ENCODE data around the gene TPD52L2. TPM values are rescaled to one million over a fixed set of nuclear protein-coding genes. Genes with fewer than 3 reads are reported as not detected.

Gene TPD52L2
- total and polyA plus RNA-seq, 5 donors from 2014 or later, result 33.7 to 72.1 (median 69.8) TPM

GRCh38 chr20:63860325-63861051, 4.6 kb upstream of the TPD52L2 start:
- ATAC-seq (ENCODE audit: low read depth in 2 of 2) (no peak), DNase-seq (no peak)
- Mint-ChIP-seq H3K9me3 (no peaks in the 10 kb centered on the region), H3K4me3 (peak overlapping the region in 3 of 4 donors; percentile 35 to 61 (median 43)), H3K27ac (peak overlapping the region in 1 of 3 donors; percentile 48), H3K27me3 (peaks cover 6% of the 10 kb centered on the region), H3K4me1 (peaks cover 0 to 52% (median 23%) of the 10 kb centered on the region in 4 donors), H3K36me3 (peaks cover 3% of the 10 kb centered on the region)
- no peak overlapping the region for H3K27ac ChIP-seq (ENCODE audit: insufficient read depth, low read length, poor library complexity, severe bottlenecking)
- no peaks in the 10 kb centered on the region for H3K36me3 ChIP-seq (ENCODE audit: control insufficient read depth, insufficient read depth, low read length)
- H3K4me3 ChIP-seq (ENCODE audit: low read depth, low read length), result no peak overlapping the region
- no peaks in the 10 kb centered on the region for H3K9me3 ChIP-seq (ENCODE audit: control insufficient read depth in 2 of 2, low read length in 2 of 2)
- H3K4me1 ChIP-seq (ENCODE audit: control insufficient read depth, insufficient read depth, low read length, poor library complexity, severe bottlenecking), result peaks cover 32% of the 10 kb centered on the region
- no peaks in the 10 kb centered on the region for H3K27me3 ChIP-seq (ENCODE audit: control insufficient read depth, insufficient read depth, low read length)

GRCh38 chr20:63861365-63861934, 3.6 kb upstream of the TPD52L2 start, which contains the start of gene ABHD16B:
Gene ABHD16B, plus strand, starts transcription at chr20:63861498. Its CDS starts 43 bp downstream, at chr20:63861541.
- Mint-ChIP-seq H3K9me3 (no peaks in the 10 kb centered on the region), H3K27me3 (peaks cover 6% of the 10 kb centered on the region), H3K4me1 (peaks cover 0 to 58% (median 27%) of the 10 kb centered on the region in 4 donors), H3K4me3 (peak within 1 kb of the TSS in 2 of 4 donors; percentile 35 to 61), H3K27ac (peak within 1 kb of the TSS in 1 of 3 donors; percentile 48), H3K36me3 (peaks cover 3% of the 10 kb centered on the region)
- Histone ChIP-seq H3K4me1 (ENCODE audit: control insufficient read depth, insufficient read depth, low read length, poor library complexity, severe bottlenecking) (peaks cover 41% of the 10 kb centered on the region), H3K9me3 (ENCODE audit: control insufficient read depth in 2 of 2, low read length in 2 of 2) (no peaks in the 10 kb centered on the region), H3K27ac (ENCODE audit: insufficient read depth, low read length, poor library complexity, severe bottlenecking) (no peak within 1 kb of the TSS), H3K4me3 (ENCODE audit: low read depth, low read length) (no peak within 1 kb of the TSS), H3K36me3 (ENCODE audit: control insufficient read depth, insufficient read depth, low read length) (no peaks in the 10 kb centered on the region), H3K27me3 (ENCODE audit: control insufficient read depth, insufficient read depth, low read length) (no peaks in the 10 kb centered on the region)
- no peak for DNase-seq
- ATAC-seq (ENCODE audit: low read depth in 2 of 2), result no peak

GRCh38 chr20:63861981-63862901, 2.8 kb upstream of the TPD52L2 start:
- ATAC-seq (ENCODE audit: low read depth in 2 of 2) (no peak), DNase-seq (no peak)
- Histone ChIP-seq H3K36me3 (ENCODE audit: control insufficient read depth, insufficient read depth, low read length) (no peaks in the 10 kb centered on the region), H3K27ac (ENCODE audit: insufficient read depth, low read length, poor library complexity, severe bottlenecking) (no peak overlapping the region), H3K27me3 (ENCODE audit: control insufficient read depth, insufficient read depth, low read length) (no peaks in the 10 kb centered on the region), H3K9me3 (ENCODE audit: control insufficient read depth in 2 of 2, low read length in 2 of 2) (no peaks in the 10 kb centered on the region), H3K4me3 (ENCODE audit: low read depth, low read length) (no peak overlapping the region), H3K4me1 (ENCODE audit: control insufficient read depth, insufficient read depth, low read length, poor library complexity, severe bottlenecking) (peaks cover 47% of the 10 kb centered on the region)
- no peaks in the 10 kb centered on the region for H3K9me3 Mint-ChIP-seq
- H3K4me3 Mint-ChIP-seq, result no peak overlapping the region
- peaks cover 0 to 51% (median 26%) of the 10 kb centered on the region in 4 donors for H3K4me1 Mint-ChIP-seq
- H3K36me3 Mint-ChIP-seq, result peaks cover 3% of the 10 kb centered on the region
- no peak overlapping the region for H3K27ac Mint-ChIP-seq
- peaks cover 6% of the 10 kb centered on the region for H3K27me3 Mint-ChIP-seq

- no peaks in the 10 kb centered on the region for H3K36me3 ChIP-seq (ENCODE audit: control insufficient read depth, insufficient read depth, low read length)
- H3K36me3 Mint-ChIP-seq, result peaks cover 3% of the 10 kb centered on the region
- H3K4me1 Mint-ChIP-seq, result peaks cover 0 to 45% (median 28%) of the 10 kb centered on the region in 4 donors
- DNase-seq (no peak), ATAC-seq (ENCODE audit: low read depth in 2 of 2) (no peak)
- H3K9me3 Mint-ChIP-seq, result no peaks in the 10 kb centered on the region
- H3K27ac Mint-ChIP-seq, result peak overlapping the region; percentile 50 to 98 (median 94)
- H3K27me3 Mint-ChIP-seq, result peaks cover 6% of the 10 kb centered on the region
- H3K9me3 ChIP-seq (ENCODE audit: control insufficient read depth in 2 of 2, low read length in 2 of 2), result no peaks in the 10 kb centered on the region
- no peaks in the 10 kb centered on the region for H3K27me3 ChIP-seq (ENCODE audit: control insufficient read depth, insufficient read depth, low read length)
- peak overlapping the region; percentile 75 for H3K4me3 ChIP-seq (ENCODE audit: low read depth, low read length)
- peaks cover 38% of the 10 kb centered on the region for H3K4me1 ChIP-seq (ENCODE audit: control insufficient read depth, insufficient read depth, low read length, poor library complexity, severe bottlenecking)
- peak overlapping the region; percentile 90 for H3K27ac ChIP-seq (ENCODE audit: insufficient read depth, low read length, poor library complexity, severe bottlenecking)
- H3K4me3 Mint-ChIP-seq, result peak overlapping the region; percentile 93 to 97 (median 95)
Measured at GRCh38 chr20:63863021-63863797, 1.9 kb upstream of the TPD52L2 start.

GRCh38 chr20:63863798-63864544, 1.1 kb upstream of the TPD52L2 start:
- H3K4me1 Mint-ChIP-seq, result peaks cover 0 to 40% (median 26%) of the 10 kb centered on the region in 4 donors
- H3K27ac Mint-ChIP-seq, result peak overlapping the region; percentile 50 to 98 (median 94)
- DNase-seq, result peak; percentile 69 to 93 (median 79)
- Histone ChIP-seq H3K27me3 (ENCODE audit: control insufficient read depth, insufficient read depth, low read length) (no peaks in the 10 kb centered on the region), H3K4me3 (ENCODE audit: low read depth, low read length) (peak overlapping the region; percentile 75), H3K36me3 (ENCODE audit: control insufficient read depth, insufficient read depth, low read length) (peaks cover 5% of the 10 kb centered on the region), H3K9me3 (ENCODE audit: control insufficient read depth in 2 of 2, low read length in 2 of 2) (no peaks in the 10 kb centered on the region), H3K4me1 (ENCODE audit: control insufficient read depth, insufficient read depth, low read length, poor library complexity, severe bottlenecking) (peaks cover 30% of the 10 kb centered on the region), H3K27ac (ENCODE audit: insufficient read depth, low read length, poor library complexity, severe bottlenecking) (peak overlapping the region; percentile 90)
- H3K9me3 Mint-ChIP-seq, result no peaks in the 10 kb centered on the region
- ATAC-seq (ENCODE audit: low read depth in 2 of 2), result peak; percentile 72
- peaks cover 3% of the 10 kb centered on the region for H3K36me3 Mint-ChIP-seq
- H3K27me3 Mint-ChIP-seq, result peaks cover 6% of the 10 kb centered on the region
- peak overlapping the region; percentile 93 to 97 (median 95) for H3K4me3 Mint-ChIP-seq

- Histone ChIP-seq H3K36me3 (ENCODE audit: control insufficient read depth, insufficient read depth, low read length) (peaks cover 11% of the 10 kb centered on the region), H3K27me3 (ENCODE audit: control insufficient read depth, insufficient read depth, low read length) (no peaks in the 10 kb centered on the region), H3K4me3 (ENCODE audit: low read depth, low read length) (peak overlapping the region; percentile 75), H3K27ac (ENCODE audit: insufficient read depth, low read length, poor library complexity, severe bottlenecking) (peak overlapping the region; percentile 90), H3K9me3 (ENCODE audit: control insufficient read depth in 2 of 2, low read length in 2 of 2) (no peaks in the 10 kb centered on the region), H3K4me1 (ENCODE audit: control insufficient read depth, insufficient read depth, low read length, poor library complexity, severe bottlenecking) (peaks cover 29% of the 10 kb centered on the region)
- DNase-seq (no peak), ATAC-seq (ENCODE audit: low read depth in 2 of 2) (no peak)
- peaks cover 6% of the 10 kb centered on the region for H3K27me3 Mint-ChIP-seq
- peak overlapping the region; percentile 93 to 97 (median 95) for H3K4me3 Mint-ChIP-seq
- peak overlapping the region; percentile 94 to 98 (median 98) for H3K27ac Mint-ChIP-seq
- no peaks in the 10 kb centered on the region for H3K9me3 Mint-ChIP-seq
- H3K36me3 Mint-ChIP-seq, result peaks cover 6% of the 10 kb centered on the region
- H3K4me1 Mint-ChIP-seq, result peaks cover 0 to 34% (median 23%) of the 10 kb centered on the region in 4 donors
Measured at GRCh38 chr20:63864545-63864977, 509 bp upstream of the TPD52L2 start.
